ENCODE measurements around the gene HSD17B1.
"Not testable (repeated sequence)": the region's sequence is repeated elsewhere in the genome, so short reads cannot be mapped to it uniquely, and the experiment has no call there.

Gene HSD17B1, protein sequence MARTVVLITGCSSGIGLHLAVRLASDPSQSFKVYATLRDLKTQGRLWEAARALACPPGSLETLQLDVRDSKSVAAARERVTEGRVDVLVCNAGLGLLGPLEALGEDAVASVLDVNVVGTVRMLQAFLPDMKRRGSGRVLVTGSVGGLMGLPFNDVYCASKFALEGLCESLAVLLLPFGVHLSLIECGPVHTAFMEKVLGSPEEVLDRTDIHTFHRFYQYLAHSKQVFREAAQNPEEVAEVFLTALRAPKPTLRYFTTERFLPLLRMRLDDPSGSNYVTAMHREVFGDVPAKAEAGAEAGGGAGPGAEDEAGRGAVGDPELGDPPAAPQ

DNA sequence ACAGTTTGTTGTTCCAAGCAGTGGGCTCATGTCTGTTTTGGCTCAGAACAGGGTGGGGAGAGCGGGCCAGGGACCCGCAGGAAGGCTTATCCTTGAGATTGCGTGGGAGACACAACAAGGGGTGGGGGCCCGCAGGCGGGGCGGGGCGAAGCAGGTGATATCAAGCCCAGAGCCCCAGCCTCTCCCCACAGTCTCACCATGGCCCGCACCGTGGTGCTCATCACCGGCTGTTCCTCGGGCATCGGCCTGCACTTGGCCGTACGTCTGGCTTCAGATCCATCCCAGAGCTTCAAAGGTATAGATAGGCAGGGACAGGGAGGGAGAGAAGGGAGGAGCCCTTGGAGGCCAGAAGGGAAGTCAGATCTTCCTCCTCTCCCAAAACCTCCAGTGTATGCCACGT lies at the start of gene HSD17B1:
Gene HSD17B1, plus strand, starts transcription at position 188 of the 400 bp plus-strand sequence. Its CDS starts 11 bp downstream, at position 199.
- not testable (repeated sequence) for DNase-seq (ENCODE audit: low read depth in 2 of 2)

DNA sequence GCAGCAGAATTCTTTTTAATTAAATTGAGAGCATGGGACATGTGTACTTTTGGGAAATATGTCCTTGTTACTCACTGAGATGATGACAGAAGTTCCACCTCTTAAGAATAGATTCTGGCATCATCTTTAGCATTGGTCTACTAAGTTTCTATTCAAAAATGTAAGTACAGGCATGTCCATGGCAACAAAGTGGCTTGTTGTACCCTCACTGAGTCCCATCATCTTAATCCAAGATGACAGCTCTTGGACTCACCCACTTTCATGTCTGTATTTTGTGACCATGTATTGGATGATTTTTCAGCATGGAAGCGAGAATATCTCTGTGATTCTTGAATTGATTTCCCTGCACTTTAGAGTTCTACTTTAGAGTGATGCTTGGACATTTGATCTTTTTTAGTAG lies 49.8 kb upstream of the HSD17B1 start:
- DNase-seq (ENCODE audit: low read depth in 2 of 2): no peak

DNA sequence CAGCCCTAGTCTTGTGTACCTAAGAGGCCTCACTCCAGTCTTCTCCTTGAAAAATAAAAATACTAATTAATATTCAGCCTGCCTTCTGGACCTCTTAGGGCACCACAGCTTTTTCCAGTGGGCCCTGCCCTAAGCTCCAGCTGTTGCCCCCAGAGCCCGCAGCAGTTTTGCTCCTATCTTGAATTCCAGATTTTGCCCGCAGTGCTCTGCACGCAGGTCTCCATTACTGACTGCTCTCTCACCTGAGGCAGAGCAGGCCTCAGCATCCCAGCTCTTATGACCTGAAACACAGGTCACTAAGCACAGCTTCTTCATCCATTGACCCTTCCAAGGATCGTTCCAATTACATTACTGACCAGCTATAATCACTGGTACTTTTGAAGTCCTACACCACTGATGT lies 45.1 kb upstream of the HSD17B1 start:
- DNase-seq (ENCODE audit: low read depth in 2 of 2): no peak

DNA sequence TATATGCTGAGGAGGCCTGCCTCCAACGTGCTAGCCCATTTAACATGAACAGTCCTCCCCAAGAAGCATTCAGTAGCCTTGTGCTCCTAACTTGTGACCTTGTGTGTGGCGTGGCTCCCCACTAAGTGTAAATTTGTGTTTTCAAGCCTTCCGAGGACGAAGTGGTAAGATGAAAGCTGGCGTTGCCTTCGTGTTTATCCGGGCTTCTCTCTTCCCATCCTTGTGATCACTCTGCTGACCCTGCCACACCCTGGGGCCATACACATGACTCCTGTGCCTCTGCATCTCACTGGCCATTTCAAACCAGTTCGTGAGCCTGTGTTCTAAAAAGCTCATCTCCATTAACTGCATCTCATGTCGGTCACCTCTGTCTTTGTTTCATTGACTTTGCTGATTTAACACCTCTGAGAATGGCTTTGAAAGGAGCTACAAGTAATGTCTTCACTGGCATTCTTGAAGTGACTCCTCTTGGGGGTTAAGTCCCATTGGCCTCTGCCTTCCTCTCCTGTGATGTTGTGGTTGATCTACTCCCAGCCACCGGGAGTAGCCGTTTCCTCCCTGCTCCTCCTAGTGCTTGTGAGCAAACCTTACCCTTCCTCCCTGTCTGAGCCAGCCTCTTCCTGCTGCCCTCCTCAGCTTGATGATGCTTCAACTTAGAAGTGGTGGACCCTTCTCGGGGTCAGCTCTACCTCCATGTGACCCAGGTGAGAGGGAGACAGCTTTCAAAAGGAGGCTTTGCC lies 44.1 kb upstream of the HSD17B1 start:
- DNase-seq (ENCODE audit: low read depth in 2 of 2): no peak

DNA sequence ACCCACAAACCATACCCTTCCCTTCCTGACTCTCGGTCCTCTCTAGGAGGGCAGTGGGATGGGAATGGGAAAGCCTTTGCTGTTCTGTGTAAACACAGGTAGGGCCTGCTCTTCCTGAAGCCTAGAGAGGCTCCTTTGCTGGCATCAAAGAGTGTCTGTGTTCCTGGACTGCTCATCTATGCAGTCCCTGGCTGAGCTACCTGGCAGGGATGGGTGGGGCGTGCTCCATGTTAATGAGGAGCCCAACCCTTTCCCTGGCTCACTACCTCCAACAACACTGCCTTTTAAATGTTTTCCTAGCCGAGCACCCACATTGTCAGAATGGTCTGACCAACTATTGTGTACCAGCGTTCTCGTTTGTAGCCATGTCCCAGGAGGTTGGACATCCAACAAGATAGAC lies 43.3 kb upstream of the HSD17B1 start:
- no peak for DNase-seq (ENCODE audit: low read depth in 2 of 2)

DNA sequence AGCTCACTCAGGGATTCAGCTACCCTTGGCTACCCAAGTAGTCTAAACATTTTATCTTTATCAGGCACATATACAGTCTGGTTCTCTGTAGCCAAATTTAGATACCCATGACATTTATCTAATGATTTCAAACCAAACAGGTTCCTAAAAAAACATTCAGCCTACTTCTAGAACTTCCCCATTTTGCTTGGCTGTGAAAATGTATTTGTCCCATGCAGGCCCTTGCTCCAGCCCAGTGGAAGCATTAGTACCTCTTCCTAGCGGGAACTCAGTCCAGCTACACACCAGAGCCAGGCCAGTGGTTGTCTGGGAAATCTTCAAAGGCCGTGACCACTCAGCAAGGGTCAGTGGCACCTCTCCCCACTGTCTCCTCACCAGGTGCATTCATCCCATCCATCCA lies 42.9 kb upstream of the HSD17B1 start:
- no peak for DNase-seq (ENCODE audit: low read depth in 2 of 2)

DNA sequence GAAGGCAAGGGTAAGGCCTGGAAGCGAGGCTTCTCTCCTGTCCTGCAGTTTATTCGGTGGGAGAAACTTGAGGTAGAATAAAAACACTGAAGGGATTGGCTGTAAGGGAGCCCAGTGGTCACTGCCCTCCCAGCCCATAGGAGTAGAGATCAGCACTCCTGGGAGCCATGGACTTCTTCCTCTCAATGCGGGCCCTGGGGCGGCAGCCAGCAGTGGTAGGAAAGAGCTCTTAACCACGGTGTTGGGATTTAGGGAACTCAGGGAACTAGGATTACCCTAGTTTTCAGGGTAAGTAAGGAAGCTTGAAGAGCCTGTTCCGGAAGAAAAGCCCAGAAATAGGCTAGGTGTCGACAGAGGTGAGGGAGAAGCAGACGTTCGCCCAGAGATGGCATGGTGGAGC lies 40.5 kb upstream of the HSD17B1 start:
- DNase-seq (ENCODE audit: low read depth in 2 of 2): no peak

DNA sequence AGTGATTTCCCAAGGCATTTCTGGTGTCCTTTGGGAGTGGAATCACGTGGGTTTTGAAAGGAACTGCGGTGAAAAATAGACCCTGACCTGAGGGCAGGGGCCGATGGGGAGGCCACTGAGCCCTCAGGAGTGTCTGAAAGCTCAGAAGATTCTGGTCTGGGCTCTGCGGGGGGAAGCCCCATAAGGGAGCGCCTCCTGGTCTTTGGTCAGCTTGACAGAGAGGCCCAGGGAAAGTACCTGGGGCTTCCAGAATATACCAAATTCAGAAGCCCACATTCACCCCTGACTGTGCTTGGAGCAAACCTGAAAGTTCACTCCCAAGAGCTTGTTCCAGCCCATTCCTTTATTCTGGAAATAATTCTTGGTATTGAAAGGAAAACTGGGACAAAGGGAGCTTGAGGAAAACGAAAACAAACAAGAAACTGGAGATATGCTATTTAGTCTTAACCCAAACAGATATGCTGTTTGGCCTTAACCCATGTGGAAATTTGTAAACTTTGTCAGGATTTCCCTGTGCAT lies 39.9 kb upstream of the HSD17B1 start:
- DNase-seq (ENCODE audit: low read depth in 2 of 2): no peak

DNA sequence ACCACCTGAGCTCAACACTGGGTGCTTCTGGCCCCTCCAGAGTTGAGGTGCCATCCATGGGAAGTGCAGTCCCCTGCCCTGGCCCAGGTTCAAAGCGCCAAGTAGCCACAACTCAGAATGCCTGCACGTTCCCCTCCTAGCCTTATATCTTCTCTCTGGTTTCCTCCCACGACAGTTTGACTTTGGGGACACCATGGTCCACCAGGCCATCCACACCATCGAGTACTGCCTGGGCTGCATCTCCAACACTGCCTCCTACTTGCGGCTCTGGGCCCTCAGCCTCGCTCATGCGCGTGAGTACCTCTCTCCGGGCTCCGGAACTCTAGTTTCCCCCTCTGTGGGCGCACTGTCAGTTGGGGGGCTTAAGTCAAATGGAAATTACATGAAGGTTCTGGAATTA lies 39.0 kb upstream of the HSD17B1 start:
- no peak for DNase-seq (ENCODE audit: low read depth in 2 of 2)

DNA sequence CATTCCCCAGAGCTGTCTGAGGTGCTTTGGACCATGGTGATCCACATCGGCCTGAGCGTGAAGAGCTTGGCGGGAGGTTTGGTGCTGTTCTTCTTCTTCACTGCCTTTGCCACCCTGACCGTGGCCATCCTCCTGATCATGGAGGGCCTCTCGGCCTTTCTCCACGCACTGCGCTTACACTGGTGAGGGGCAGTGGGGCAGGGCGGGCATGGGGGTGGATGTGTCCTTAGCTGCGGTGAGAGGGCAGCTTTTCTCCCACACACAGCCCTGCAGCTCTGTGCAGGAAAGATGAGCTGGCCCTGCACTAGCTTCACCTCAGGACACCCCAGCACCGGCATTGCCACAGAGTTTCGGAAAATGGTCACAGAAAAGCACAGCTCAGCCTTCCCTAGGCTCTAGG lies 38.4 kb upstream of the HSD17B1 start:
- DNase-seq (ENCODE audit: low read depth in 2 of 2): no peak

DNA sequence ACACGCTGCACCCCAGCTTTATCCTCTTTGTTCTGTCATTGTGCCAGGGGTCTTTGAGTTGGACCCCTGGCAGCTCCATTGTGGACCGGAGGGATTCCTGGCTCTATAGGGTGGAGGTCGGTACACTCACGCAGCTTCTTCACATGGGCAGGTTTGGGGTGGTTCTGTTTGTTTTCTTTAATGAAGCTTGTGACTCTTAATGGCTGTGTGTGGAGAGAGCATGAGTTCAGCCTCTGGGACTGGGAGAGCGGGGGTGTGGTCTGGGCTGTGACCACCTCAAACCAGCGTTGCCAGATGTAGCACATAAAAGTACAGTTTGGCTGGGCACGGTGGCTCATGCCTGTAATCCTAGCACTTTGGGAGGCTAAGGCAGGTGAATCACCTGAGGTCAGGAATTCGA lies 37.9 kb upstream of the HSD17B1 start:
- DNase-seq (ENCODE audit: low read depth in 2 of 2): no peak

DNA sequence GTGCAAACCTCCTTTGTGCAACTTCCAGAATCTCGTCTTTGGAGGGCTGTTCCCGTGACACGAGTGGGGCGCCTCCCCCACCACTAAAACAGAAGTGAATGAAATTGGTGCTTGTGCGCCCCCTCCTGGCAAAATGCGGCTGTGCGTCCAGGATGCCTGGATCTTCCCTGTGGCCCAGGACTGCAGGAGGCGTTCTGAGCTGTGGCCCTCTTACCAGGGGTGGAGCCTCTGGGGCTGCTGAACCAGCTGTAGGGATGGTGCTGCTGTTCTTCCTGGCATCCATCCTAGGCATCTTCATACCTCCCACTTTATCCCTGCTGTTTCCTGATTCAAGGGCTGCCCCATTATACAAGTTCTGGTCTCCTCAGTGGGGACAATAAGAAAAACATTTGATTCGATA lies 35.2 kb upstream of the HSD17B1 start:
- DNase-seq (ENCODE audit: low read depth in 2 of 2): peak; percentile 57 to 80

DNA sequence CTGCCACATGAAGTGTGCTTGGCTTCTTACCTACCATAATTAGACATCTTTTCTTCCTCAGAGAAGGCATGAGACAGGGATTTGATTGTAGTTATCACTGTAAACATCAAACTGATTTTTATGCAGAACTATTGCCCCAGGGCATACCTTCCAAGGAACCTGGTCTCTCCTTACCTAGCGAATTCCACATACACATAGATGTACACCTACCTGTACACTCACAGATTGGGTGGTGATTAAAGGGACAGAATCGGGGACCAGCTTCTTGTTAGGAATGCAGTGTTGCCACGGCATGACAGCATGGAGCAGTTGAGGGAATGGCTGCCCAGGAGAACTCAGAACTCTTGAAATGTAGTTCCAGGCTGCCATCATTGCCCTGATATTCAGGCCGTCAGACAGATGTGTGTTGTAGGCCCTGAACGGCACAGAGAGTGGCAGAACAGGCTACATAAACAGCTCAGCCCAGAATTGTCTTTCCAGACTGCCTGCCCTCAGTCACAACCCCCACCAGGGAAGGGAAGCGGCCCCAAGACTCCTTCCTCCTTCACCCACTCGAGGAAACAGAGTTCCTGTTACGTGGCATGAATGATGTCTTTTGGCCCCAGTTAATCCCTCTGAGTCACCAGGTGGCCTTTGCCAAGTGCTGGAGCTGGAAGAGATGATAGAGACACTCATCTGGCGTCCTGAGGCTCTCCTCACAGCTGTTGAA lies 34.5 kb upstream of the HSD17B1 start:
- DNase-seq (ENCODE audit: low read depth in 2 of 2): no peak

DNA sequence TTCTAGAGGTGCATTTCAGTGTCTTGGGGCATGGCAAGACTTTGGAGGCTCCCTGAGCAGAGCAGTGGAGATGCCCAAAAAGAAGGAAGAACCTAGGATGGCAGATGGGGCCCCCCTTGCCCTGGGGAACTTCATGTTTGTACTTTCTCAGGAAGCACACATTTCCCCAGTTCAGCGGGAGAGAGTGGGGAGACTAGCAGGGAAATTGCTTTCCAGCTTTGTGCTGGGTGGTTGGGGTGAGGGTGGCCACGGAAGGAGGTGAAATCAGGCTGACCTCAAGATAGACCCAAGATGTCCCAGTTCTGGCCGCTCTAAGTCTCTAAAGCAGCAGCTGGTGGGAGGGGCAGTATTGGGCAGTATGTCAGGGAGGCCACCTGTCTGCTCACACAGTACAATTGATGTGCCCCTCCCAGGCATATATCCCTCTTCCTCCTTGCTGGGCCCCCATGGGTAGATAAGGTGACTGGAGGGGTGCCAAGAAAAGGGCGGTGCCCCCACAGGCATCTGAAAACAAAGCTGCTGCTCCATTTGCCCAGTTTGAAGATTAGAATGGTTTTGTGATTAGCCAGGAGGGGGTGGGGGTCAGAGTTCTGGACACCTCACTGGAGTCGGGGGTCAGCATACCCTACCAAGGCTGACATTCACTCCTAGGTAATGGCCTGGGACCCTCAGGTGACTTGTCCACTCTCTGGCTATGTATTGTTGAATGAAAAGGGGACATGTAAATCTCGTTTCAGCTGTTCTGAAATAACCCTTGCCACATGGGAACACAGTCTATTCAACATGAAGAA lies 33.8 kb upstream of the HSD17B1 start:
- DNase-seq (ENCODE audit: low read depth in 2 of 2): no peak

DNA sequence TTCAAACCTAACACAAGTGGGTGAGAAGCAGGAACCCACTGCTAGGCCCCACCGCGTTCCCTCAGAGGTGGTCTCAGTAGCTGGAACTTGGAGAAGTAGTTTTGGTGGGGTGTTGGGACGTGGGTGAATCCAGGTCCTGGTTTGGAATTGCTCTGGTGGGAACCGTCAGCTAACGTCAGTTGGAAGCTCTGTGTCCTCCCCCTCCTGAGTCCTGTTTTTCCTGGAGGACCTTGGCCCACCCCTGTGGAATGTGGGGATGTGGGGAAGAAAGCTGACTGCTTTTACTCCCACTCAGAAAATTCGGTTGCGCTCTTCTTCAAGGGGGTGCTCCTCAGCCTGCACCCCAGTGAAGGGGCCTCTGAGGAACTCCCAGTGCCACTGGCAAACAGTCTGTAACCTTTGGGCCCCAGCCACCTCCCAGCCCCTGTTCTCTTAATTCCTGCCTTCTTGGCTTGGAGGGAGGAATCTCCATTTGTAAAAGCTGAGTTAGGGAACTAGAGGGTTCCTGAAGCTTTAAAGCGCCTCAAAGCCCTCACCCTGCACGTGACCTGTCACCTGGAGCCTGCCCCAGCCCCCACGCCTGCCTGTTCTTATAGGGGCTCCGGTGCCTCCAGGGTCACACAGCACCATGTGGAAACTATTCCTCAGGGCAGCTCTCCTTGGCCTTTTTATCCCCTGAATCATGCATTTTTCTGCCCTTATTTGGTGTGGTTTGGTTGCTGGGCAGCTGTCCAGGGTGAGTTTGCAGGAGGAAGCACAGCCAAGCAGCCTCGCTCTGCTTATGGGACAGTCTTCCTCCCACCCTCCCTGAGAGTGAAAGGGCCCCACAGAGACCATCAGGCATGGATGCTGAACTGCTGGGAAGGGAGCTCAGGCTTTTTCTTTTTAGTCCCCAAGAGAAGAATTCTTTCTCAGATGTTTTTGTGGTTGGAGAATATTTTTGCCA lies 32.9 kb upstream of the HSD17B1 start:
- DNase-seq (ENCODE audit: low read depth in 2 of 2): no peak

DNA sequence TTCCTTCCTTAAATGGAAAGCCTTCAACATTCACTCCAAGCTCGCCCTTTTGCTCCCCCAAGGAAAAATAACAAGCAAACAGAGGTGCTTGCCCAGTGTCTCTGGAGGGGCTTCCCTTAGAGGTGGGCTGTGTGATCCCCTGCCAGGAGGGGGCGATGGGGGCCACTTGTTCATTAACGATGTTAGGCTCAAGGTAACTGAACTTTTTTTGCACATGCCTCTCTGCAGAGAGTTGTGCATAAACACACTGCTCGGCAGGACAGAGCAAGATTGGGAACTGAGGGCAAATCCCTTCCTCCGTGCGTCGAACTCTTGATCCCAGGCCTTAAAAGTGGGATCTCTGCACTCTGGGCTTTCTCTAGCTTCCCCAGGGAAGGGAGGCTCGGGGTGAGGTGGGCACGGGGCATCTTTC lies 32.2 kb upstream of the HSD17B1 start:
- no peak for DNase-seq (ENCODE audit: low read depth in 2 of 2)

DNA sequence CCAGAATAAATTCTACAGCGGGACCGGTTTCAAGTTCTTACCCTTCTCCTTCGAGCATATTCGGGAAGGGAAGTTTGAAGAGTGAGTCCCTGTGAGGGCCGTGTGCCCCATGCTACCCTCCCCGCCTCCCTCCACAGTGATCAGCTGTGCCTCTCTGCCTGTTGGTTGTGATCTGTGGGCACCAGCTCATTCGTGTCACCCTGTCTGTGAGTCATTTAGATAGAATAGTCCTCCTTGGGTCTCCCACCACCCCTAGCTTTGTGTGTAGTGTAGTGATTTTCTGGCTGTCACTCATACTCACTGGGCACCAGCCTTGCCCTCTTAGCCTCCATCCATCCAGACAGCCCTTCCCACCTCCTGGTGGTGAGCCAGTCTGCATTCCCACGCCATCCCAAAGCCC lies 31.7 kb upstream of the HSD17B1 start:
- no peak for DNase-seq (ENCODE audit: low read depth in 2 of 2)

DNA sequence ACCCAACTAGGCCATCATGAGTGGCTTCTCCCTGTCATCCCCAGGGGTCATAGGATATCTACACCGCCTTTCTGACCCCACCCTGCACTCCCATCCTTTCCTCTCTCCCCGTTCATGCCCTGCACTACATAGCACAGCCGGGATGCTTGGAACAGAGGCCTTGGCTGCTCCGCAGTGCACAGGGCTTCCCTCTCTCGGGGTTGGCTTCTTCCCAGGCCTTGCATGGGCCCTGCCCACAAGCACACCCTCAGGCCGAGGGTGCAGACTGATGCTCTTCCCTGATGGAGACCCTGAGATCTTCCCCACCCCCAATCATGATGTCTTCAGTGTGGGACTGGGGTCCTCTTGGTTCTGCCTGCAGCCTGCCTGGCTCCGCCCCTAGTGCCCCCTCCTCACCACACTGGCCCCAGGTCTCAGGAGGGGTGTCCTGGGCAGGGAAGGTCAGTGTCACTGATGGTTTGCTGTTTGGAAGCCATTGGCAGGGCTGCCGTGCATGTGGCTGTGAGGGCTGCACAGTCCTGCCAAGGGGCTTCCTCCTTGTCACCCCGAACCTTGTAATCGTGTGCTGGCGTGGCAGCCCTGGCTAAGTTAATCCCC lies 31.0 kb upstream of the HSD17B1 start:
- no peak for DNase-seq (ENCODE audit: low read depth in 2 of 2)

DNA sequence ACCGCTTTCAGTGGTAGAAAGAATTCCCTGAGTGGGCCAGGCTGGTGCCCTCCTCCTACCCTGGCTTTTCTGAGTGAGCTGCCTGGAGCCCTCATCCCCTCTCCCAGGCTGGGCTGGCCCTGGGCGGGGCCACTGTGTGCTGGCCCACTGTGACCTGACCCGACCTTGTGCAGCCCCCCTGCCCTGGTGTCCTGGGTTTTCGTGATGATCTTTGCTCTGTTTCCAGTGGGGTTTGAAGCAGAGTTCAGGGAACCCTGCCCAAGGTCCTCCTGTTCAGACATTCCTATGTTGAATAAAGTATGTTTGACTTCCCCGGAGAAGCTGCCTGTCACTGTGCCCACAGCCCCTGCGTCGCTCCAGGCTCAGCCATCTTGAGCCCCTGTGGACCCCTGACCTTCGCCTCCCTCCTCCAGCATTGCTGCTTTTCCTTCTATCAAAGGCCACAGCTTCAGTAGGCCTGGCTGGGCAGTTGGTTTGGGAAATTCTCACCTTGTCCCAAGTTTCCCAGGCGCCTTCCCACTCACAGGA lies 30.4 kb upstream of the HSD17B1 start:
- no peak for DNase-seq (ENCODE audit: low read depth in 2 of 2)

DNA sequence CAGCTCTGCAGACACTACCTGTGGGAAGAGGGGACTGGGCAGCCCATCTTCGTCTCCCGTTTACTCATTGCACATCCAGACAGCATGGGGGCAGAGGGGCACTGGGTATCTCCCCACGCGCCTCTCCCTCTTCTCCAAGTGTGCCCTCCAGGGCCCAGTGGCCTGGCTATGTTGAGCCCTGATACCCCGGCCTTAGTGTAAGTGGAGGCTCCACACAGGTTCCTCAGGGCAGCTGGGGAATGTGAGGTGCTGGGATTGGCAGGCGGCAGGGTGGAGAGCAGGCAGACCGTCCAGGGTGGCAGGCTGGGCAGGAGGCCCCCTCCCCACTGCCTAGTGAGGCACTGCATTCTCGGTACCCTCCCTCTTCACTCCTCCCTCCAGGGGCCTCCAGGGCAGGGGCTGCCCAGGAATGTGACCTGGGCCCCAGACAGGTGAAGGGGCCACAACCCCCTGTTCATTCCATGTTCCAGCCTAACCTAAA lies 29.9 kb upstream of the HSD17B1 start:
- no peak for DNase-seq (ENCODE audit: low read depth in 2 of 2)
